GM19193 (cell line): ENCODE measurements around the gene KRT82.

ENCODE experiments used
- POLR2A ChIP-seq: IDR thresholded peaks from 4 replicates; pipeline ENCODE4 v1.6.1; 2011; ENCODE audit not compliant: insufficient read depth, insufficient read length; ENCODE audit errors: extremely low read depth

Gene KRT82

DNA sequence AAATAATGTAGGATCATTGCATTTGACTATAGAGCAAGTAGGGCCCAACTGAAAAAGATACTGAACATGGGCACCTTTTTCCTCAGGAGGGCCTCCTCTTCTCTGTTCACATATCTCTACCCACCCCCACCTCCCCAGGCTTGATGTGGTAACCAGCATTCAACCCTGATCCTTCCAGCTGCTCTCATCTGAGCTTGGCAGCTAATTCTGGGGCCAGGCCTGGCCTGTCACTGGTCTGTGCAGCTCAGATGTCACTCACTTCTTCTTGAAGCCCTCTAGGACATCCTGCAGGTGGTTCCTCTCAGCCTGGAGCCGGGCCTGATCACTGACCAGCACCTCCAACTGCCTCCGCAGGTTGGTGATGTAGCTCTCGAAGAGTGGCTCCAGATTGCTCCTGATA is 22.8 kb downstream of the KRT82 start:
- no peak for TF ChIP-seq POLR2A

DNA sequence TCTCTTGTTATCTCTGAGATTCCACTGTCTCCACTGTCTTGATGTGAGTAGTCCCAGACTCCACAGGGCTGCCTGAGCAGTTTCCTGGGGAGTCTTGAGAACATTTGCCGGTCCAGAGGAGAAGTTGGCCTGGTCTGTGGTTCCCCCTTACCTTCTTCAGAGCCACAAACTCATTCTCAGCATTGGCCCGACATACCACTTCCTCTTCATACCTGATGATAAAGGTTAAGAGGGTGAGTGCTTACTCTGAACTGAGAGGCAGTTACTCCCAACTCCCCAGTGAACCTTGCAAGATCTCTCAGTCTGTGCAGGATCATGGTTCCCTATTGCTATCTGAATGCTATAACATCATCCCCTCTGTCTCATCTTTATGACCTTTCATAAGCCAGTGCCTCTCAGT is 23.3 kb downstream of the KRT82 start:
- no peak for TF ChIP-seq POLR2A

DNA sequence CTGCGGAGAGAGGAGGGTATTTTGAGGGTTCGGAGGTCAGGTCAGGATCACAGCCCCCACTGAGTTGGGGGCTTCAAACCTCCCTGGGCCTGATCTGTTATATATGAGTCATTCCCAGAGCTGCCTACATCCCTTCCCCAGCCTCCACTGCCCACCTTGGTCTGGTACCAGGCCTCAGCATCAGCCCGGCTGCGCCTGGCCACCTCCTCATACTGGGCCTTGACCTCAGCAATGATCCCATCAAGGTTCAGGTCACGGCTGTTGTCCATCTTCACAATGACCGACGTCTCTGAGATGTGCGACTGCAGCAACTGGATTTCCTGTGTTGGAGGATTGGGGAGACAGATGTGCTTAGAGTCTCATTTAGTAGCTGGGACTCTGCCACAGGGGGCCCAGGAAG is 24.9 kb downstream of the KRT82 start:
- no peak for TF ChIP-seq POLR2A

DNA sequence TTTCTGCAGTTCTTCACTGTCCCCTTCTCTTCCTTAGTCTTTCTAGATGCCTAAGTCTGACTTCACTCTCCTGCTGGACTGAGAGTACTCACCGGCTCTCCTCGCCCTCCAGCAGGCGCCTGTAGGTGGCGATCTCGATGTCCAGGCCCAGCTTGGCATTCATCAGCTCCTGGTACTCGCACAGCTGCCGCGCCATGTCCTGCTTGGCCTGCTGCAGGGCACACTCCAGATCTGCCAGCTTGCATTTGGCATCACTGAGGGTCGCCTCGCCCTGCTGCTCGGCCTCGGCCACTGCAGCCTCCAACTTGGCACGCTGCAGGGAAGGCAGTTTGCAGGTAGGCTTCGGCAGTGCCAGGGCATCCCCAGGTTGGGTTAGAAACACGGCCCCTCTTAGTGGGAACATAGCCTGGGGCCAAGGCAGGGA is 25.9 kb downstream of the KRT82 start:
- TF ChIP-seq POLR2A: no peak

DNA sequence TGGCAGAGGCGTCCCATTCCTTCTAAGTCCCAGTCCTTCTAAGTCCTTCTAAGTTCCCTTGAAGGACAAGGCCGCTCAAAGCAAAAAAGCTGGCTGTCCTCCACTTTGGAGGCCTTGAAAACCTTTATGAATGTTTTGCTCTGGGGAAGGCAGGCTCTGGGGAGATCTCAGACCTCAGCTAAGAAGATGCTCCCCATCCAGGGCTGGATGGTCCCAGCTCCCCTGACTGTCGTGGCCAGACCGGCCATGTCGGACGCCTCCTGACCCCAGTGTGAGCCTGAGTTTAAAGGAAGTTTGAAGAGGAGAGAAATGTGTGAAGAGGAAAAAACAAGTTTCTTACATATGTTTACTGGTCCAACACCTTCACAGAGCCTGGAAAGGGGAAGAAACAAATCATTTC is 26.6 kb downstream of the KRT82 start:
- TF ChIP-seq POLR2A: no peak

DNA sequence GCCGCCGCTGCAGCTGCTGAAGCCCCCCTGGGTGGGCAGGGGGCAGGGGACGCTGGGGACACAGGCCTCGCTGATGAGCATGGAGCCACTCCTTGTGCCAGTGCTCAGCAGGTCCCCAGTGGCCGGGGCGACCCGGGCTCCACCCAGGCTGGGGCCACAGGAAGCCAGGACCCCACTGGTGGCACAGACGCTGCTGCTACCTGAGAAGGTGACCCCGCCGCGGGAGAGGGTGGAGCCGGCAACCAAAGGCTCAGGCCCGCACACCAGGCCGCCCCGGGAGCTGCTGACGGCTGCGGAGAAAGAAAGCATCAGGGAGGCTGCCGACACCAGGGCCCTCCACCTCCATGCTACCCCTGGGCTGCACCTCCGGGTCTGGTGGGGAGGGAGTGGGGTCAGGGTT is 28.0 kb downstream of the KRT82 start:
- TF ChIP-seq POLR2A: no peak

DNA sequence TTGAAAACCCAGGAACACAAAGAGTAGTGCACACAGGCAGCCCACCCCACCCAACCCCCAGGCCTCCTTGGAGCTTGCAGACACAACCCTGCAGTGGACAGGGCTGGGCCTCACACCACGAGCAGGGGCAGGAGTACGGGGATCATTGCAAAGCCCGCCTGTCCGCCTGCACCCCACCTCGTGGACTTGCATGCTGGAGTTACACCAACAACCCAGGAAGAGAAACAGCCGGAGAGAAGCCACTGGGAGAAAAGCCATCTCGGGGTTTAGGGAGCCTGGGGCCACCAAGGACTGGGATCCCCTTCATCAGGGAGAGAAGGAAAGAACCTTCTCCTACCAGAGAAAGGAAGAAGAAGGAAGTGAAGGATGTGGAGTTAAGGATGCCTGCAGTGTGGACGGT is 28.9 kb downstream of the KRT82 start:
- no peak for TF ChIP-seq POLR2A

DNA sequence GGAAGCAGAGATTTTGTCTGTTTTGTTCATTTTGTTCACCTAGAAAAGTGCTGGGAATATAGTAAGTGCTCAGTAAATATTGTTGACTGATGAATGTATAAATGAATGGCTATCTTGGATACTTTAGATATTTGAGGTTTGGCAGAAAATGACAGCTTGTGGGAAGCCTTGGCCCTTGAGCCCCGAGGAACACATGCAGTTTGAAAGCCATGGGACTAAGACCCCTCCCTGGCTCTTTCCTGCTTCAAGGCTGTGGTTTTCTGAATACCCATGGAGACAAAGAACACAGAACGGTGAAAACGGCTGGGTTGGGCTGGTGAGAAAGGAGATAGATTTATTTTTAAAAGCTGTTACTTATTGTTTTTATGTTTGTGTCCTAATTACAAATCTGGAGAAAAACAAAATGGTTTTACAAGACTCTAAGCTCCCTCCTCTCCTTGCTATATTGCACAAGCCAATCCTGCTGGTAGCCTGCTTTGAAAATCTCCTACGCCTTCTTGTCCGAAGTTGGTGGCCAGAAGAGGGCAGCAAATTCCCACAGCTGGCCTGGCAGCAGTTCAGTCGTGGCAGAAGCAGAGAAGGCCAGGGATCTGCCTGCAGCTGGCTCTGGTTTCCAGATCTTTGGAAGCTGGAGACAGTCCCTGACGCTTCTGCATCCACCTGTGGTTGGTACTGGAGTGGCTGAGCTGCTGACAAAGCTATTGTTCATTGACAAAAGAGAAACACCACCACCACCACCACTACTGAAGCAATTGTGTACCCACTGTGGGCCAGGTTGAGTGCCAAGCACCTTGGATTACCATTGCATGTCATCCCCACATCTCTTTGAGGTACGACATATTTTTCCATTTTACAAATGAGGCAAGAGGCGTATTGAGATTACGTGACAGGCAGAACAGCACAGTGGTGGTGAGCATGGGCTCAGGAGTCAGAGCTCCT is 33.6 kb downstream of the KRT82 start:
- no peak for TF ChIP-seq POLR2A

DNA sequence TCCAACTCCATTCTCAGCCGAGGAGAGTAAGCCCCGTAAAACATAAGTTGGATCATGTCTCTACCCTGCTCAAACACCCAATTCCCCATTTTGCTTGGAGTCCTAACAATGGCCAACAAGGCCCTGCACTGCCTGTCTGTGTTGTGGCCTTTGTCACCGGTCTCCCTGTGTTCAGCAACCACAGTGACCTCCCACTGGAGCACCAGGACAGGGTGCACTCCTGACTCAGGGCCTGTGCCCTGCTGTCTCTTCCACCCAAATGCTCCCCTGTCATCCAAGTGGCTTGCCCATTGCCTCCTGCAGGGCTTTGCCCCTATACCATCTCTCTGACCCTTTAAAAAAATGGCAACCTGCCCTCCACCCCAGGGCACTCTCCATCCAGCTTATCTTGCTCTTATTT is 34.4 kb downstream of the KRT82 start:
- no peak for TF ChIP-seq POLR2A

DNA sequence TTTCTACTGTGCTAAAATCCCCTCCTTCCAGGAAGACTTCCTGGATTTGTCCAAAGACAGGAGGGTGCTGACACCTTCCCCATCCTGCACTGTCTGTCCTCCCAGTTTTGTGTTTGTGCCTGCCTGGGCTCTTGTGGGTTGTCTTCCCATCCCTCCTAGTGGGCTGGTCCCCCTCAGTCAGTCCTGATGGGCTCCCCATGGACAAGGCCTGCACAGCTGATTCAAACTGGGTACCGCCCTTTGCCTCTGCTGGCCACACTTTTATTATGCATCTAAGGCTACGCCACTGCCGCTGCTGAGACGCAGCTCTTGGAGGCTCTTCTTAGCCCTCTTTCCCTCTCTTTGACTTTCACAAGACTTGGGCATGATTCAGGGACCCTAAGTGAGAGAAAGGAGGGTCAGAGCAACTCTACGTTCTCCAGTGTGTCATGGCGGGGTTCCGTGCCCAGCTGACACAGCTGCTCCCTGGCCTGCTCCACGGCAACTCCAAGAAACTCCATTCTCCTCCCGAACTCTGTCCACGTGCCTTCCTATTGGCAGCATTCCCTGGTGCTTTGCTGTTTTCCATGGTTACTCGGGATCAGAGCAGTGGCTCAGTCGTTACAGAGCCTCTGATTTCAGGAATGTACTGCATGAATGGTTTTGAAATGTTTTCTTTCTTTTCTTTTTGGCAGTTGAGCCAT is 35.1 kb downstream of the KRT82 start:
- no peak for TF ChIP-seq POLR2A

DNA sequence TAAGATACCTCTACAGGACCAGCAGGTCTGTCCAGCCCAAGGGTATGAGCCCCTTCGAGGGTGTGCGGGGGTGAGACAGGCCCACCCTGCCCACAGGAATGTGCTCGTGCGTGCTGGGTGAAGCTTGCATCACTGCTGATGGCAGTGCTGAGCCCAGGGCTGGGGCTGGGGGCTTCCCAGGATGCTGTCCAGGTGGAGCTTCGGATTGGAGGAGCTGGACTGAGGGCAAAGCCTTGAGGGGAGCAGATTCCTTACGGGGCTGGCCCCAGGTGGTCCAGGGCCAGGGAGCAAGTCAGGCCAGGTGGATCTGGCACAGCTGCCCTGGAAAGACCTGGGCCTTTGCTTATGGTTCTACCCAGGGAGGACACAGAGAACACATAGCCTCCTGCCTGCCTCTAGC is 36.3 kb downstream of the KRT82 start:
- no peak for TF ChIP-seq POLR2A

DNA sequence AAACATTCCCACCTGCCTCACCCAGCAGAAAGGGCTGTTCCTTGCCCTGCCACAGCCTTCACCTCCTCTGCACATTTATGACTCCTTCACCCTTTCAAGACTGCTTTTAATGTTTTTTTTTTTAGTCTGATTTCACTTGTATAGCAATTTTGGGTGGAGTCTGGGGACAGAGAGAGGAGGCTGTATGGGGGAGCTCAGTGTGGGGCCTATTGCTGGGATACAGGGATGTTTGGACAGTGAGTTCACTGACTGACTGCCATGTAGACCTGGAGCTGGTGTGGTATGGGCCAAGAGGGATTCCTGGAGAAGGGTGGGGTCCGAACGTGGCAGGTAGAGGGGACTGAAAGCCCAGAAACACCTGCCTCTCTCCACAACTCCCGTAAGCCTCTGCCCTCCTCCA is 36.9 kb downstream of the KRT82 start:
- no peak for TF ChIP-seq POLR2A

DNA sequence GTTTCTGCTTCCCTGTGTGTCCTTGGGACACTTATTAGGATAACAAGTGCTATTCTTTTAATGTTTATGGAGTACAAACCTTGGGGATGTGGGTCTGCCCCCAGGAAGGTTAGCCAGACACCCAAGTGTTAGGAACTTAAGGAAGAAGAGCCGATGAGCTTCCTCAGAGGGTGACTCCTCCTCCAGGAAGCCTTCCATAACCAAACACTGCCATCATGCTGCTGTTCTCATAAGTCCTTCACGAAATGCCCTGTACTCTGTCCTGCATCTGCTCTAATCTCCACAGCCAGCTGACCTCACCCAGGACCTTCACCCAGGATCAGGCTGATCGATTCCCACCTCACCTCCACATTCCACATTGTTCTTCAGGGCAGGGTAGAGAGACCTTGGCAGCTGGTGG is 37.6 kb downstream of the KRT82 start:
- TF ChIP-seq POLR2A: no peak

DNA sequence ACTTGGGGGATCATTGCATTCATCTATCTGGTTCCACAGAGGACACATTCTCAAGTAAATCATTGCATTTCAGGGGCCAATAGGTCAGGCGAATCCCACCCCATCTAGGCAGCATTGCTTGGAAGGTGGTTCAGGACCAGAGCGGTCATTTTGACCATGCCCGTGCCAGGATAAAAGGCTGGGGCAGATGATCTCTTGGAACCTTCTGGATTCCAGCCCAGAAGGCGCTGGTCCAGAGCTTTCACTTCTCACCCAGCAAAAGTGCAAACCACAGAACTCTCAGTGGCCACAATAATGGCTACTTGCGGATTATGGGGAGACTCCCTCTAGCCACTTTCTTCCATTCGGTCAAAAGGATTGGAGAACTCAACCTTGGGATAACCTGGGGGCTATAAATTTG is 38.3 kb downstream of the KRT82 start:
- no peak for TF ChIP-seq POLR2A

DNA sequence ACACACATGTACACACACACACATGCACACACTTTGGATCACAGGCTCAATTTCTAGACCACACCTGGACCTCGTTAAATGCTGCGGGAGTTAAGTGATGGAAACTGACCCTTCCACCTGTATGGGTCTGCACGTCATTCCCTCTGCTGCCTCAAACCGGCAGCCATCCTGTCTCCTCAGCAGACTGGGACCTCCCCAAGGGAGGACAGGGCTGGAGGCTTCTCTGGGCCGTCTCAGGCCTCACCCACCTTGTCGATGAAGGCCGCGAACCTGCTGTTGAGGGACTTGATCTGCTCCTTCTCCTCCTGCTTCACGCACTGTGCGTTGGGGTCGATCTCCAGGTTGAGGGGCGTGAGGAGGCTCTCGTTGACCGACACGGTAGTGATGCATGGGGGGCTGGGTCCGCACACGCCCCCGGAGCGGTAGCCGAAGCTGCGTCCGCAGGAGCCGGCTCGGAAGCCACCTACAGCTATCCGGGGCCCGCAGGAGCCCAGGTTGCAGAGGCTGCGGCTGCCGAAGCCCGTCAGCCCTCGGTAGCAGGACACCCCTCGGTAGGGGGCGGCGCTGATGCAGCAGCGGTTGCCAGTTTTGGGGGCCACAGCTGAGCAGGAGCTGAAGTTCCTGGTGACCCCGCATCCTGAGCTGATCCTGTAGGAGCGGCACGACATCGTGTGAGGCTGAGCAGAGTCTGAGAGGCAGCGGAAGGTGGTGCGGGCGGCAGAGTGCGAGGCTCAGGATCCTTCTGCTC is 39.2 kb downstream of the KRT82 start, which contains the start of gene KRT85:
Gene KRT85 (minus strand): TSS at position 744 of the 748 bp plus-strand sequence. CDS start 76 bp downstream, at position 668.
- TF ChIP-seq POLR2A: no peak
